Measurements from ENCODE around the gene SUSD6.
"Not testable (repeated sequence)": the region's sequence is repeated elsewhere in the genome, so short reads cannot be mapped to it uniquely, and the experiment has no call there.

Gene SUSD6

GRCh38 chr14:69715725-69716477 lies 104.5 kb downstream of the SUSD6 start:
- peak; percentile 98 for DNase-seq (ENCODE audit: low read depth)
- TF ChIP-seq CTCF (IDR thresholded peaks at IDR 0.05; ENCODE audit: low read length, missing control alignments), result no peak
- no peak overlapping the region for H3K4me3 ChIP-seq (replicated peaks; ENCODE audit: low read depth, low read length)

DNA sequence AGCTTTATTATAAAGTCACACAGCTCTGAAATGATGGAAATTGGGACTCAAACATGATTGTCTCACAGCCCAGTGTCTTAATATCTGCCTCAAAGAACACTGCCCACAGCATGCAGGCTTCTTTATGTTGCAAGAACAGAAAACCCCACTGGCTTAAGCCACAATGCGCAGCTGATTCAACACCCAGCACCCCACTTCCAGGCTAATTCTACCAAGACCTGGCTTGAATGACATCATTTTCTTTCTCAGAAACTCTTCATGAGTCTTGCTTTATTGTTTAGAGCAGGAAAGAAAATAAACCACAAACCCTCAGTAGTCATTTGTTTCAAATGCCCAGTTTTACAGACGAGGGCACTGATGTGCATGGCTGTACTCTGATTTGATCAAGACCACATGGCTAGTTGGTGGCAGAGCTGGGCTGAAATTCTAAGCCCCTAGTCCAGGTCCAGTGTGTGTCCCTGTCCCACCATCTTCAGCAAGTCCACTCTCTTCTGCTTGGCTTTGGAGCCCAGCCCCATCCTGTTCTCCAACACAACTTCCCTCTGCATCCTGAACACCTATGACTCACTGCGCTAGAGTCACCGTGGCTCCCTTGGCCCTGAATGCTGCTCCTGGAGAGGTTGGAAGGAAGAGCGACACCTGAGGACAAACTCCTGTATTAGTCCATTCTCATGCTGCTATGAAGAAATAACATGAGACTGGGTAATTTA lies 105.2 kb downstream of the SUSD6 start:
- TF ChIP-seq CTCF (IDR thresholded peaks at IDR 0.05; ENCODE audit: low read length, missing control alignments), result peak; percentile 15

DNA sequence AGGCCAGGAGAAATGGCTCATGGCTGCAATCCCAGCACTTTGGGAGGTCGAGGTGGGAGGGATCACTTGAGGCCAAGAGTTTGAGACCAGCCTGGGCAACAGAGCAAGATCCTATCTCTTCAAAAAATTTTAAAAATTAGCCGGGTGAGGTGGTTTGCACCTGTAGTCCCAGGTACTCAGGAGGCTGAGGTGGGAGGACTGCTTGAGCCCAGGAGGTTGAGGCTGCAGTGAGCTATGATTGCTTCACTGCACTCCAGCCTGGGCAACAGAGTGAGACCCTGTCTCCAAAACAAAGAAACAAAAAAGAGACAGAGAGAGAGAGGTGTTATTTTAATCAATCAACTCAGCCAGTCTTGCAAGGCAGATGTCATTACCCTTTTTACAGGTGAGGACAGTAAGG lies 107.2 kb downstream of the SUSD6 start:
- not testable (repeated sequence) for DNase-seq (ENCODE audit: low read depth); H3K4me3 ChIP-seq (replicated peaks; ENCODE audit: low read depth, low read length)

More for the DNA sequence above, 105.2 kb downstream of the SUSD6 start:
- no peak overlapping the region for H3K4me3 ChIP-seq (replicated peaks; ENCODE audit: low read depth, low read length)
- peak; percentile 98 for DNase-seq (ENCODE audit: low read depth)

DNA sequence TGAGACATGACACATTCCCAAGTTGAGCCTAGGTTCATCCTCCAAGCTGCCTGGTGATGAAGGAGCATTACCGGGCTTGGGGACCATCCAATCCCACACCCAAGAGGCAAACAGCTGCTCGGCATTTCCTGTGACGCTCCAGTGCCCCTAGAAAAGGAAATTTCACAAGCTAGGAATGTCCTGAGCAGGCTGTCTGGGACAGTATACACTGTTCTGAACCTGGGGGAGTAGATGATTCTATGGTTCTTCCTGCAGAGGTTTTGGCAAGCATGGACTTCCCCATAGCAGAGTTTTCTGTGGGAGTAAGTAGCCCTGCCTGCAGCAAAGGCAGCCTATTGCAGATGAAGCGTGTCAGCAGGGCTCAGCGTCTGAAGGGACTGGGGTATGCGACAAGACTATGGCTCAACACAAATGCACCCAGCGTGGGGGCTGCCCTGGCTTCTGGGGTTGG lies 108.1 kb downstream of the SUSD6 start:
- H3K4me3 ChIP-seq (replicated peaks; ENCODE audit: low read depth, low read length), result no peak overlapping the region
- no peak for TF ChIP-seq CTCF (IDR thresholded peaks at IDR 0.05; ENCODE audit: low read length, missing control alignments)
- peak; percentile 100 for DNase-seq (ENCODE audit: low read depth)

GRCh38 chr14:69720912-69721311 lies 109.5 kb downstream of the SUSD6 start:
- no peak overlapping the region for H3K4me3 ChIP-seq (replicated peaks; ENCODE audit: low read depth, low read length)
- no peak for DNase-seq (ENCODE audit: low read depth)
- no peak for TF ChIP-seq CTCF (IDR thresholded peaks at IDR 0.05; ENCODE audit: low read length, missing control alignments)

- TF ChIP-seq CTCF (IDR thresholded peaks at IDR 0.05; ENCODE audit: low read length, missing control alignments), result peak; percentile 93
- H3K4me3 ChIP-seq (replicated peaks; ENCODE audit: low read depth, low read length), result peak overlapping the region; percentile 34
- peak; percentile 82 for DNase-seq (ENCODE audit: low read depth)
Observed at GRCh38 chr14:69726761-69727511, 115.5 kb downstream of the SUSD6 start.

DNA sequence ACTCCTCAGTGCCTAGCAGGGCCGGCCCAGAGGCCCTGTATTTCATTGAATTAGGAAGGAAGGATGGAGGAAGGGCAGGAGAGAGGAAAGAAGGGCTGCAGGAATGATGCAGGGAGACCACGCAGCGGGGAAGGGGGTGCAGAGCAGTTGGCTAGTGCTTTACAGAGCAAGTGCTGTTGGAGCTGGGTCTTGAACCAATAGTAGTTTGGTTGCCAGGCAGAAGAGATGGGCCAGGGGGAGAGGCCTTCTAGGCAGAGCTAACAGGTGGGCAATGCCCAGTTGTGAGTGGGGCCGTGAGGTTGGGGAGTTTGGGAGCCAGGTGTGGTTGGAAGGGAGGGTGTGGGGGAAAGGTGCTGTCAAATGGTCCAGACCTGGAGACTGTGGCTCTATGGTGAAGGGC lies 116.5 kb downstream of the SUSD6 start:
- no peak for TF ChIP-seq CTCF (IDR thresholded peaks at IDR 0.05; ENCODE audit: low read length, missing control alignments)

GRCh38 chr14:69731919-69732598 lies 120.7 kb downstream of the SUSD6 start:
- not testable (repeated sequence) for H3K4me3 ChIP-seq (replicated peaks; ENCODE audit: low read depth, low read length); DNase-seq (ENCODE audit: low read depth)

More for the DNA sequence above, 116.5 kb downstream of the SUSD6 start:
- H3K4me3 ChIP-seq (replicated peaks; ENCODE audit: low read depth, low read length), result no peak overlapping the region
- DNase-seq (ENCODE audit: low read depth), result no peak

DNA sequence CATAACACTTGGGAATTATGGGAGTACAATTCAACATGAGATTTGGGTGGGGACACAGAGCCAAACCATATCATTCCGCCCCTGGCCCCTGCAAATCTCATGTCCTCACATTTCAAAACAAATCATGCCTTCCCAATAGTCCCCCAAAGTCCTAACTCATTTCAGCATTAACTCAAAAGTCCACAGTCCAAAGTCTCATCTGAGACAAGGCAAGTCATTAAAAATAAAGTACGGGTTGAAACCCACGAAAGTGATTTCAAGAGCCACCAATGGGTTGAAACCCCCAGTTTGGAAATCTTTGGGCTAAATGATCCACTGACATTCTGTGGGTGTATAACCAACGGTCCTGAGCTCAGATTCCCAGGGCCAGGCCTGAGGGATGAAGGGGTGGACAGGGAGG lies 125.0 kb downstream of the SUSD6 start:
- not testable (repeated sequence) for DNase-seq (ENCODE audit: low read depth); H3K4me3 ChIP-seq (replicated peaks; ENCODE audit: low read depth, low read length)
